Endothelial cell of umbilical vein (primary cell): ENCODE results near the gene SMARCA4.

Experiments used
- EZH2 ChIP-seq: IDR thresholded peaks from 2 replicates; pipeline ENCODE4 v1.6.1; 2012; ENCODE audit warnings: borderline replicate concordance, low read depth, mild to moderate bottlenecking, moderate library complexity, low read length, inconsistent platforms; ENCODE audit not compliant: severe bottlenecking
- FOS ChIP-seq: IDR thresholded peaks from 2 replicates; pipeline ENCODE4 v1.6.1; 2011; ENCODE audit warnings: mild to moderate bottlenecking, low read length, moderate library complexity, borderline replicate concordance; ENCODE audit not compliant: insufficient read depth
- GATA2 ChIP-seq: IDR thresholded peaks from 2 replicates; pipeline ENCODE4 v1.7.0; 2011; ENCODE audit warnings: low read depth, mild to moderate bottlenecking, moderate library complexity, mixed read lengths, low read length; ENCODE audit not compliant: insufficient read length, insufficient read depth
- JUN ChIP-seq: IDR thresholded peaks from 2 replicates; pipeline ENCODE4 v1.6.1; 2011; ENCODE audit warnings: borderline replicate concordance, low read depth; ENCODE audit not compliant: insufficient read length, insufficient read depth
- MYC ChIP-seq: IDR thresholded peaks from one replicate; pipeline ENCODE4 v1.6.1; 2011; ENCODE audit warnings: mild to moderate bottlenecking, low read depth, low read length
- POLR2A ChIP-seq: IDR thresholded peaks from 2 replicates; pipeline ENCODE4 v1.6.1; 2012; ENCODE audit warnings: low read depth, mild to moderate bottlenecking, control low read depth, low read length
- POLR2AphosphoS5 ChIP-seq: IDR thresholded peaks from 2 replicates; pipeline ENCODE4 v1.6.1; 2012; ENCODE audit warnings: low read depth, mild to moderate bottlenecking, control low read depth, low read length, moderate library complexity; ENCODE audit not compliant: insufficient read depth
- TF ChIP-seq, protein P1 (sequence below), 2 donors: IDR thresholded peaks; 1 replicate in 1 of 2; 2 replicates in 1 of 2; pipeline ENCODE4 v1.5.1; 2011; ENCODE audit warnings: low read length in 2 of 2, mild to moderate bottlenecking in 2 of 2, moderate library complexity in 2 of 2, control low read depth in 1 of 2, inconsistent platforms in 1 of 2, low read depth in 1 of 2; ENCODE audit not compliant: insufficient read depth in 1 of 2; ENCODE audit errors: extremely low read depth in 1 of 2
- TF ChIP-seq, protein P2 (sequence below): IDR thresholded peaks from 2 replicates; pipeline ENCODE4 v1.6.1; 2011; ENCODE audit not compliant: insufficient read depth, insufficient read length

DNA sequence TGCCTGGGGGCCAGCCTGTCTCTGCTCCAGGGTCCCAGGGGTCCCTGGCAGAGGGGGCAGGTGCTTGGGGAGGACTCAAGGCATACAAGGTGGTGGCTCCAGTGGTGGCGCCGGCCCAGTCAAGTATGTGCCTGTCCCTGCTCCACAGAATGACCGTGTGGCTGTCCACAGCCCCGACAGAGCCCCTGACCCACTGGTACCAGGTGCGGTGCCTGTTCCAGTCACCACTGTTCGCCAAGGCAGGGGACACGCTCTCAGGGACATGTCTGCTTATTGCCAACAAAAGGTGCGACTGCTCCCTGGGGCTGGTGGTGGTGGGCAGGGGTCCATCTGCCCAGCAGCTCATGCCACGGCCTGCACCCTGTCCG lies 40.6 kb upstream of the SMARCA4 start:
- TF ChIP-seq, protein P1, sequence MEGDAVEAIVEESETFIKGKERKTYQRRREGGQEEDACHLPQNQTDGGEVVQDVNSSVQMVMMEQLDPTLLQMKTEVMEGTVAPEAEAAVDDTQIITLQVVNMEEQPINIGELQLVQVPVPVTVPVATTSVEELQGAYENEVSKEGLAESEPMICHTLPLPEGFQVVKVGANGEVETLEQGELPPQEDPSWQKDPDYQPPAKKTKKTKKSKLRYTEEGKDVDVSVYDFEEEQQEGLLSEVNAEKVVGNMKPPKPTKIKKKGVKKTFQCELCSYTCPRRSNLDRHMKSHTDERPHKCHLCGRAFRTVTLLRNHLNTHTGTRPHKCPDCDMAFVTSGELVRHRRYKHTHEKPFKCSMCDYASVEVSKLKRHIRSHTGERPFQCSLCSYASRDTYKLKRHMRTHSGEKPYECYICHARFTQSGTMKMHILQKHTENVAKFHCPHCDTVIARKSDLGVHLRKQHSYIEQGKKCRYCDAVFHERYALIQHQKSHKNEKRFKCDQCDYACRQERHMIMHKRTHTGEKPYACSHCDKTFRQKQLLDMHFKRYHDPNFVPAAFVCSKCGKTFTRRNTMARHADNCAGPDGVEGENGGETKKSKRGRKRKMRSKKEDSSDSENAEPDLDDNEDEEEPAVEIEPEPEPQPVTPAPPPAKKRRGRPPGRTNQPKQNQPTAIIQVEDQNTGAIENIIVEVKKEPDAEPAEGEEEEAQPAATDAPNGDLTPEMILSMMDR (IDR thresholded peaks at IDR 0.05; ENCODE audit: extremely low read depth in 1 of 2, insufficient read depth in 1 of 2, low read depth in 1 of 2, low read length in 2 of 2), result no peak
- TF ChIP-seq POLR2AphosphoS5 (no peak), MYC (no peak), POLR2A (no peak), EZH2 (no peak), GATA2 (no peak), FOS (no peak), JUN (no peak)
- TF ChIP-seq, protein P2, sequence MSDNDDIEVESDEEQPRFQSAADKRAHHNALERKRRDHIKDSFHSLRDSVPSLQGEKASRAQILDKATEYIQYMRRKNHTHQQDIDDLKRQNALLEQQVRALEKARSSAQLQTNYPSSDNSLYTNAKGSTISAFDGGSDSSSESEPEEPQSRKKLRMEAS, result no peak
